A673 (cell line): ENCODE results near the gene ARHGEF28.

Source experiments
- CTCF ChIP-seq: fragments of 300-800, 200-600 bp; sonication (generic); conservative IDR thresholded peaks from 2 replicates; pipeline ENCODE4 v1.5.1; 2017; ENCODE audit warnings: low read depth, mild to moderate bottlenecking, antibody characterized with exemption, low read length, moderate library complexity, mixed read lengths
- EZH2 ChIP-seq: fragments of 200-600 bp; sonication (generic); IDR thresholded peaks from 2 replicates; pipeline ENCODE4 v1.6.1; 2017; ENCODE audit warnings: borderline replicate concordance, low read depth, mild to moderate bottlenecking, mixed read lengths, antibody characterized with exemption, low read length; ENCODE audit not compliant: poor library complexity, severe bottlenecking

DNA sequence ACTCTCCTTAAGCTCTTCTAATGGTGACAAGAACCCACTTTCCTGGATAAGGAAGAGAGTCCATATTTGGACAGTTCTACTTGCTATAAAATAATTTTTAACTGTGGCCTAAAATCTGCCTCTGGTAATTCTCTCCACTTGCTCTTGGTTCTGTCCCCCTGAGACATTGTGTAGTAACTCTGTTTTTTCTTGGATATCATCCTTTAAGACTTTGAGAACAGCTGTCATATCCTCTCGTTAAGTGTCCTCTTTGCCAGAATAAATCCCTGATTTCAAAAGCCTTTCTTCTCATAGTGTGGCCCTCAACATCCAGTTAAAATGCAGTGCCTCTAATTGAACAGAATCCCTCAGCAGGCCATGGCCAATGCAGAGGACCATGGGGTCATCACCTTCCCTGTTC, 101.5 kb downstream of the ARHGEF28 start:
- TF ChIP-seq EZH2 (no peak), CTCF (no peak)
